ENCODE data around the gene DVL2.

DNA sequence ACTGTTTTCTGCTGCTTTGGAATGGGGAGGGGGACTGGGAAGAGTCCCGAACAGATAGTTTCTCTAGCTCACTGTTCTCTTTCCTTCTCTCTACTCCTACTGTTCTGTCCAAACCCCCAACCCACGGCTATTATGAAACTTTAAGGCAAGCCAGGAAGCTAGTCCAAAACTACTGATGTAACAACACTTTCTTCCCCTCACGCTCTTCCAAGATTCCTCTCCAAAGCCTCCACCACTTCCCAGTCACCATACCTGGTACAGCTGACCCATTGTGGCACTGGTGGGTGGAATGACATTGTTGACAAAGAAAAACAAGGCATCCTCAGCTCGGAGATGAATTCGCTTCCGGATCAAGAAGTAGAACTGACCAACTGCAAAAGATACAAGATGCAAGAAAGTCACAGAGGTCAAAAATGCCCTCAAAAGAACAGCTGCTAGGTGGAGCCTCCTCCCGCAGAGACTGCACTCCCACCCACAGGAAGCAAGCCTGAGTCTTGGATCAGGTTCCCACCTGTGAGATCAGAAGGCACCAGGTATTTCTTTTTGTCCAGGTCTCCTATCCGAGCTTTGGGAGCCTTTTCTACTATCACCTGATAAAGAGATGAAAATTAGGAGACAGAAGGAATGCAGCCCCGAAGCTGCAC is 6.9 kb upstream of the DVL2 start:
- TF ChIP-seq, protein P1, sequence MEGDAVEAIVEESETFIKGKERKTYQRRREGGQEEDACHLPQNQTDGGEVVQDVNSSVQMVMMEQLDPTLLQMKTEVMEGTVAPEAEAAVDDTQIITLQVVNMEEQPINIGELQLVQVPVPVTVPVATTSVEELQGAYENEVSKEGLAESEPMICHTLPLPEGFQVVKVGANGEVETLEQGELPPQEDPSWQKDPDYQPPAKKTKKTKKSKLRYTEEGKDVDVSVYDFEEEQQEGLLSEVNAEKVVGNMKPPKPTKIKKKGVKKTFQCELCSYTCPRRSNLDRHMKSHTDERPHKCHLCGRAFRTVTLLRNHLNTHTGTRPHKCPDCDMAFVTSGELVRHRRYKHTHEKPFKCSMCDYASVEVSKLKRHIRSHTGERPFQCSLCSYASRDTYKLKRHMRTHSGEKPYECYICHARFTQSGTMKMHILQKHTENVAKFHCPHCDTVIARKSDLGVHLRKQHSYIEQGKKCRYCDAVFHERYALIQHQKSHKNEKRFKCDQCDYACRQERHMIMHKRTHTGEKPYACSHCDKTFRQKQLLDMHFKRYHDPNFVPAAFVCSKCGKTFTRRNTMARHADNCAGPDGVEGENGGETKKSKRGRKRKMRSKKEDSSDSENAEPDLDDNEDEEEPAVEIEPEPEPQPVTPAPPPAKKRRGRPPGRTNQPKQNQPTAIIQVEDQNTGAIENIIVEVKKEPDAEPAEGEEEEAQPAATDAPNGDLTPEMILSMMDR (IDR thresholded peaks at IDR 0.05): no peak
- TF ChIP-seq POLR2A (IDR thresholded peaks at IDR 0.05): no peak

All from lower leg skin (tissue), 3 donors.